Activated naive CD4-positive, alpha-beta T cell treated with anti-CD3 and anti-CD28 coated beads for 36 hours (primary cell): ENCODE measurements around the gene ATP10A. TPM values are rescaled to one million over a fixed set of nuclear protein-coding genes. Genes with fewer than 3 reads are reported as not detected.

Experiments used
- CTCF ChIA-PET: fragments of 350-600 bp; sonication (Branson Sonifier 250); formaldehyde crosslinking; loops from one replicate; lab custom pipeline; 2021; ENCODE audit warnings: antibody characterized with exemption; lab: Charles Lee
- DNase-seq: peaks from one replicate; pipeline ENCODE4 v3.0.0-alpha.2; 2020
- H3K27ac Mint-ChIP-seq: one replicate; pipeline ENCODE4 v1.8.0; 2021; ENCODE audit warnings: mild to moderate bottlenecking, mixed read lengths
- H3K27me3 Mint-ChIP-seq: one replicate; pipeline ENCODE4 v1.8.0; 2021; ENCODE audit warnings: low read depth, mixed read lengths
- H3K36me3 Mint-ChIP-seq: one replicate; pipeline ENCODE4 v1.8.0; 2021; ENCODE audit warnings: low read depth, mixed read lengths
- H3K4me1 Mint-ChIP-seq: one replicate; pipeline ENCODE4 v1.8.0; 2021; ENCODE audit warnings: low read depth, mixed read lengths
- H3K4me3 Mint-ChIP-seq: one replicate; pipeline ENCODE4 v1.8.0; 2021; ENCODE audit warnings: mild to moderate bottlenecking, moderate library complexity, mixed read lengths
- H3K9me3 Mint-ChIP-seq: one replicate; pipeline ENCODE4 v1.8.0; 2021; ENCODE audit warnings: mixed read lengths
- intact Hi-C: fragments of 100-400 bp; cut with micrococcal nuclease; formaldehyde crosslinking; loops from one replicate; pipeline ENCODE4 v1.15.1; 2023
- total RNA-seq, 2 experiments: library from RNA; stranded (reverse); gene quantifications; one replicate each; pipeline ENCODE4 v1.2.3, GENCODE V29; 2021

The ATP10A gene
- total RNA-seq, 2 experiments from 2014 or later: 11.9 to 13.0 TPM

GRCh38 chr15:25725758-25726157 is 137.4 kb downstream of the ATP10A start:
- CTCF ChIA-PET: interaction anchor here (2.1 kb wide), 1 partner anchor 16 kb away, joined by 6 read pairs; no protein-coding TSS in a partner anchor
- H3K4me1 Mint-ChIP-seq: no peaks in the 10 kb centered on the region
- DNase-seq: no peak
- no peak overlapping the region for H3K27ac Mint-ChIP-seq
- H3K4me3 Mint-ChIP-seq: no peak overlapping the region
- intact Hi-C loops: no loop called here
- no peaks in the 10 kb centered on the region for H3K9me3 Mint-ChIP-seq
- H3K27me3 Mint-ChIP-seq: no peaks in the 10 kb centered on the region
- H3K36me3 Mint-ChIP-seq: peaks cover 14% of the 10 kb centered on the region

DNA sequence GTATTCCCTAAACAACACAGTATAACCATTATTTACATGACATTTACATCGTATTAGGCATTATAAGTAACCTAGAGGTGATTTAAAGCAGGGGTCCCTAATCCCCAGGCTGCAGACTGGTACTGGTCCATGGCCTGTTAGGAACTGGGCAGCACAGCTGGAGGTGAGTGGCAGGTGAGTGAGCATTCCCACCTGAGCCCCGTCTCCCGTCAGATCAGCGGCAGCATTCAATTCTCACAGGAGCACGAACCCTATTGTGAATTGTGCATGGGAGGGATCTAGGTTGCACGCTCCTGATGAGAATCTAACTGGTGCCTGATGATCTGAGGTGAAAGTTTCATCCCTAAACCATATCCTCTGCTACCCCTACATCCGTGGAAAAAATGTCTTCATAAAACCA is 138.2 kb downstream of the ATP10A start:
- DNase-seq: no peak
- no peak overlapping the region for H3K27ac Mint-ChIP-seq
- H3K36me3 Mint-ChIP-seq: peaks cover 17% of the 10 kb centered on the region
- no peaks in the 10 kb centered on the region for H3K9me3 Mint-ChIP-seq
- CTCF ChIA-PET: interaction anchor here (2.1 kb wide), 1 partner anchor 15 kb away, joined by 6 read pairs; no protein-coding TSS in a partner anchor
- no peak overlapping the region for H3K4me3 Mint-ChIP-seq
- no peaks in the 10 kb centered on the region for H3K4me1 Mint-ChIP-seq
- H3K27me3 Mint-ChIP-seq: no peaks in the 10 kb centered on the region
- intact Hi-C loops: no loop called here

- Mint-ChIP-seq H3K27me3 (no peaks in the 10 kb centered on the region), H3K9me3 (no peaks in the 10 kb centered on the region), H3K4me1 (no peaks in the 10 kb centered on the region), H3K27ac (no peak overlapping the region), H3K4me3 (no peak overlapping the region), H3K36me3 (peaks cover 17% of the 10 kb centered on the region)
- intact Hi-C loops: no loop called here
- CTCF ChIA-PET: interaction anchor here (0.6 to 1.2 kb wide), 2 partner anchors 11 to 47 kb away, joined by 3 to 7 read pairs; no protein-coding TSS in a partner anchor
- DNase-seq: no peak
These were observed 141.5 kb downstream of the ATP10A start for GRCh38 chr15:25721605-25721955.

DNA sequence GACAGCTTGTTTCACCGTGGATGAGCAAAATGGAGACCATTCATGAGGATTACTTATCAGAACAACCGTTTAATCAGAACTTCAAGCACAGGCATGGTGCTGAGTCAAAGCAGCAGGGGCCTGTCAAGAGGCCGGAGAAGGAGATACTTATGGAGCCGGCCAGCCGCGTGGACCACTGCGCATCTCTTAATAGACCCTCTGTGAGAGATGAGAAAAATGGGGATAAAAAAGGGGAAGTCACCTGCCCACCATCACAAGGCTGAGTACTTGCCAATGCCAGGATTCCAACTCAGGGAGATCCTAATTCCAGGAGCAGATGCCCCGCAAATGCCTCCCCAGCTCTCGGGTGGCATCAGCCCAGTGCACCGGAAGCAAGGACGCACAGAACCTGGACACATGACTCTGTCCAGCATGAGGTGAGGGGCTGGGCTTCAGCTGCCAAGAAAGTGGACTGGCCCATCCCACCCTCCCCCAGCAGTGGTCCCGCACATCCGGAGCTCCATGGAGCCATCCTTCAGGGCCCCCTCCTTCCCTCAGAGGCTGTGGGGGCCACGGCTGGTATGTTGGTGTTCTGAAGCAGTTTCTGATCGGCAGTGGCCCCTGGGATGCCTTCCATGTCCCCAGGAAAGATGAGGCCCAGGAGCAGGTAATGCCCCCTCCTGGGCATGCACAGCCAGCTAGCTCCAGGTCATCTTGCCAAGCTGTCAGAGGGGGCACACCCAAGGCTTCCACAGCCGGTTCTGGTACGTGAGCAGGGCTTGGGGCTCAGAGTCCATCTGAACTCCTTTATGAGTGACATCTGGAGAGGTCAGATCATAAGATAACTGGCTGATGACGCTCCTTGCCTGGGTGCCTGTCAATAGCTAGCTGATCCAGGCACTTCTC is 143.8 kb downstream of the ATP10A start:
- no peaks in the 10 kb centered on the region for H3K27me3 Mint-ChIP-seq
- DNase-seq: no peak
- H3K4me3 Mint-ChIP-seq: no peak overlapping the region
- H3K27ac Mint-ChIP-seq: no peak overlapping the region
- H3K9me3 Mint-ChIP-seq: no peaks in the 10 kb centered on the region
- H3K36me3 Mint-ChIP-seq: peaks cover 12% of the 10 kb centered on the region
- no peaks in the 10 kb centered on the region for H3K4me1 Mint-ChIP-seq
- CTCF ChIA-PET: interaction anchor here (0.5 kb wide), 1 partner anchor 132 kb away, joined by 3 read pairs; no protein-coding TSS in a partner anchor
- intact Hi-C loops: no loop called here

GRCh38 chr15:25718597-25718996 is 144.5 kb downstream of the ATP10A start:
- intact Hi-C loops: no loop called here
- peaks cover 12% of the 10 kb centered on the region for H3K36me3 Mint-ChIP-seq
- H3K27me3 Mint-ChIP-seq: no peaks in the 10 kb centered on the region
- CTCF ChIA-PET: no interaction called here
- no peak overlapping the region for H3K4me3 Mint-ChIP-seq
- H3K9me3 Mint-ChIP-seq: no peaks in the 10 kb centered on the region
- H3K27ac Mint-ChIP-seq: no peak overlapping the region
- H3K4me1 Mint-ChIP-seq: no peaks in the 10 kb centered on the region
- DNase-seq: no peak

- no peak overlapping the region for H3K27ac Mint-ChIP-seq
- no peaks in the 10 kb centered on the region for H3K4me1 Mint-ChIP-seq
- no peak overlapping the region for H3K4me3 Mint-ChIP-seq
These were observed 145.0 kb downstream of the ATP10A start for GRCh38 chr15:25718169-25718536.

DNA sequence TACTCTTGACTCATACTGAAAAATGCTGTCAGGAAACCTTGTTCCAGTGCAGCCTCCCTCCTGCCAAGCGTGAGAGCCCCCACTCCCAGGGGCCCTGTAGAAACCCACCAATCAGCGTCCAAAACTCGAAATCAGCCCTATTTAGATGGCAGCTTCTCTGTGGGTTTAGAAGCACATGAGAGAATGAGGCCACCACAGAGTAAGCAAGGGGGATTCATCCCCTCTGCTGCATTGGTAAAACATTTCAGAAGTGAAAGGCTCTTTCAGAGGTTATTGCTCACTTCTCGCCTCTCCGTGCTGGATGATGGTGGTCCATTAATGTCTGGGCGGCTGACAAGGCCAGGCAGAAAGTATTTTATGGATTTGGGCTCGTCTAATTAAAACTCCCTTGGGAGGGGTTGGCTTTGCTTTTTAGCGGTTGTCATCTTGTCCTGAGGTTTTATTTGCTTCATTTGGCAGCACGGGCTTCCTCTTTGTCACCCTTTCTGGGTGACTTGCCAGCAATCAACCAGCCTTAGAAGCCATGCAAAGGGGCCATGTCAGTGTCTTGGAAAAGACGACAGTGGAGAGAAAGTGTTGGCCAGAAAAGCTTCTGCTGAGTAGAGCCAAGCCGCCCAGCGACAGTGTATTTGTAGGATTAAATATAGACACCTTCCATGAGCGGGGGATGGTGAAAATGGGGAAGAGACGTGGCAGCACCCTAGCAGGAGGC is 145.5 kb downstream of the ATP10A start:
- H3K27ac Mint-ChIP-seq: peak overlapping the region; percentile 30
- no peak for DNase-seq
- H3K36me3 Mint-ChIP-seq: peaks cover 12% of the 10 kb centered on the region
- no peak overlapping the region for H3K4me3 Mint-ChIP-seq
- intact Hi-C loops: no loop called here
- CTCF ChIA-PET: interaction anchor here (0.5 to 1.0 kb wide), 2 partner anchors 49 to 217 kb away, joined by 3 read pairs; no protein-coding TSS in a partner anchor
- H3K9me3 Mint-ChIP-seq: no peaks in the 10 kb centered on the region
- no peaks in the 10 kb centered on the region for H3K4me1 Mint-ChIP-seq
- no peaks in the 10 kb centered on the region for H3K27me3 Mint-ChIP-seq

More at GRCh38 chr15:25718169-25718536, 145.0 kb downstream of the ATP10A start:
- H3K27me3 Mint-ChIP-seq: no peaks in the 10 kb centered on the region
- CTCF ChIA-PET: no interaction called here
- peaks cover 12% of the 10 kb centered on the region for H3K36me3 Mint-ChIP-seq
- H3K9me3 Mint-ChIP-seq: no peaks in the 10 kb centered on the region
- DNase-seq: no peak
- intact Hi-C loops: no loop called here

- H3K36me3 Mint-ChIP-seq: peaks cover 11% of the 10 kb centered on the region
These were observed 146.0 kb downstream of the ATP10A start for GRCh38 chr15:25717127-25717456.

DNA sequence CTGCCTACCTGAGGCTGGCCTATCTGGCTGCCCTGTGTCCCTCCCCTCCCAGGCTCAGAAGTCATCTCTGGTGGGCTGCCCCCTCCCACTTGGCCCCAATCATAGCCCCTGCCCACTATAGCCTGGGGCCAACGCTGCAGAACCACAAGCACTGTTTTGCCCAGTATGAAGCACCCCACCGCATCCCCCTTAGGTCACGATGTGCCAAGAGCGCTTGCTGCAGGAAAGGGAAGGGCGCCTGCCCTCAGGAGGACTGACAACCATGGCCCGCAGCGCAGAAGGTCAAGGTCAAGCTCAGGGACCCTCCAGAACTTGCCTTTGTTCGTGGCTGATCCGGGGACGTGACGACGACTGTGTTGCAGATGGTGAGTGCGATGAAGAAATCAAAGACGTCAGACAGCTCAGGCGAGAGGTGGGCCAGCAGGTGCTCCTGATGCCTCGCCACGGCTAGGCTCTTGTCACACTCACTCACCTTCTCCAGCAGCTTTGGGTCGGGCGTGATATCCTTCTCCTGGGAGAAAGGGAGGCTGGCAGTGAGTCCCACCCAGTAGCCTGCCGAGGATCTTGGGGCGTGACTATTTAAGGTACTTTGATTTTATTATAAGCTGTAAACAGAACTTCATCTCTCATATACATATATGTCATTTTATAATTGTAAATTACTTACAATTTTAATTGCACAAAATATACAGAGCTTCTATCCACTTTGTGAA is 146.6 kb downstream of the ATP10A start:
- CTCF ChIA-PET: interaction anchor here (1.0 kb wide), 1 partner anchor 218 kb away, joined by 3 read pairs; no protein-coding TSS in a partner anchor
- no peak overlapping the region for H3K27ac Mint-ChIP-seq
- no peaks in the 10 kb centered on the region for H3K27me3 Mint-ChIP-seq
- H3K4me3 Mint-ChIP-seq: no peak overlapping the region
- no peaks in the 10 kb centered on the region for H3K4me1 Mint-ChIP-seq
- no peak for DNase-seq
- intact Hi-C loops: no loop called here
- no peaks in the 10 kb centered on the region for H3K9me3 Mint-ChIP-seq
- H3K36me3 Mint-ChIP-seq: peaks cover 6% of the 10 kb centered on the region

More at GRCh38 chr15:25717127-25717456, 146.0 kb downstream of the ATP10A start:
- intact Hi-C loops: no loop called here
- Mint-ChIP-seq H3K27me3 (no peaks in the 10 kb centered on the region), H3K4me3 (no peak overlapping the region), H3K9me3 (no peaks in the 10 kb centered on the region), H3K27ac (peak overlapping the region; percentile 30), H3K4me1 (no peaks in the 10 kb centered on the region)
- DNase-seq: no peak
- CTCF ChIA-PET: interaction anchor here (1.0 kb wide), 1 partner anchor 217 kb away, joined by 3 read pairs; no protein-coding TSS in a partner anchor

GRCh38 chr15:25715536-25716413 is 147.4 kb downstream of the ATP10A start:
- CTCF ChIA-PET: no interaction called here
- H3K36me3 Mint-ChIP-seq: peaks cover 6% of the 10 kb centered on the region
- H3K9me3 Mint-ChIP-seq: no peaks in the 10 kb centered on the region
- no peak overlapping the region for H3K4me3 Mint-ChIP-seq
- H3K27me3 Mint-ChIP-seq: no peaks in the 10 kb centered on the region
- no peak overlapping the region for H3K27ac Mint-ChIP-seq
- no peak for DNase-seq
- intact Hi-C loops: no loop called here
- no peaks in the 10 kb centered on the region for H3K4me1 Mint-ChIP-seq

DNA sequence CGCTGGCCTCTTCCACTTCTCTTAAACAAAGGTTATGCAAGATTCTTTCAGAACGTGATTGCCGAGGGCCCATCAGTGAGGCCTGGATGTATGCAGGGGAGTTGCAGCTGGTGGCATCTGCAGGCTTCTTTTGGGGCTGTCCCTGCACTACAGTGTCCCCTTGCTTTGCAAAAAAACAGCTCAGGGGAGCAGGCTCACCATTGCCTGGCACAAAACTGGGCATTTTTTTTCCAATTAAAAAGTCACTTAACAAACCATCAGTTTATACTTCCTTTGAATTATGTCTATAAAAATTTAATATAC is 148.6 kb downstream of the ATP10A start:
- H3K27ac Mint-ChIP-seq: no peak overlapping the region
- H3K27me3 Mint-ChIP-seq: no peaks in the 10 kb centered on the region
- H3K36me3 Mint-ChIP-seq: peaks cover 3% of the 10 kb centered on the region
- no peaks in the 10 kb centered on the region for H3K9me3 Mint-ChIP-seq
- intact Hi-C loops: no loop called here
- H3K4me1 Mint-ChIP-seq: no peaks in the 10 kb centered on the region
- CTCF ChIA-PET: interaction anchor here (1.2 kb wide), 1 partner anchor 219 kb away, joined by 3 read pairs; no protein-coding TSS in a partner anchor
- no peak overlapping the region for H3K4me3 Mint-ChIP-seq
- no peak for DNase-seq
